Astrocyte (in vitro differentiated cells and primary cell): ENCODE data around the gene TLX1.
A peak's percentile ranks its signal among the peaks of the same experiment; 100 is the strongest.

ENCODE experiments used
- CTCF ChIP-seq: IDR thresholded peaks from 2 replicates; pipeline ENCODE4 v1.5.1; 2011; ENCODE audit warnings: low read depth, mild to moderate bottlenecking, inconsistent platforms, low read length, moderate library complexity; ENCODE audit not compliant: insufficient read depth
- EZH2 ChIP-seq: IDR thresholded peaks from 2 replicates; pipeline ENCODE4 v1.6.1; 2012; ENCODE audit warnings: mild to moderate bottlenecking, low read length, inconsistent platforms; ENCODE audit not compliant: insufficient read depth

DNA sequence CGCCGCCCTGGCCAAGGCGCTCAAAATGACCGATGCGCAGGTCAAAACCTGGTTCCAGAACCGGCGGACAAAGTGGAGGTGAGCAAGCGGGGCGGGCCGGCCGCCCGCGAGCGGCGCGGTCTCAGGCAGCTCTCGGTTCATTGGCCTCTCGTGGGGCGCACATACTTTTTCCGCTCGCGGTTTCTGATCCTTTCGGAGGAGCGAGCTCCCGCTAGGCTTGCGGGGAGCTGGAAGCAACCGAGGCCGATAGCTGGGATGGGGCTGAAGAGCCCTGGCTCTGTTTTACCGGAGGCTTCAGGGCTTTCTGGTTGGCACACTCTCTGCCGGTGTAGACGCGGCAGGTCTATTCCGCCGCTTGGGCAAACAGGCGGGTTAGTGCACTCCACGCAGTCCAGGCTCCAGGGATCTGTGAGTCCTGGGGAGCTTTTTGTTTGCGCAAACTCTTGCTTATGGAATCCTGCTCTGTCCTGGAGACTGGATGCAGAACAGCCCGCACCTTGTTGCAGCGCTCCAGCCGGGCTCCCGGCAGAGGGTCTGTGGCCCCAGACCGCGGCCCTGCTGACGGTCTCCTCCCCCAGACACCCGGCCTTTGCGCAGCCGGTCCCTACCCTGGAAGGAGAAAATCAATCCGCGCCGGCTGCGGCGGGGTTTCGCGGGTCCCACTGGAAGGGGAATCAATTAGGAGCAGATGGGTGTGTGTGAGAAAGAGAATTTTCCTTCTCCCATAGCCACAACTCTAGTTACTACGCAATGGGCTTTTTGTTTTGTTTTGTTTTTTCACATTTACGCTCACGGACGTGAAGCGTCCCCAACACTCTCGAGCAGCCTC, 3.4 kb downstream of the TLX1 start:
- TF ChIP-seq CTCF (no peak), EZH2 (peak; percentile 96)
